Prostate gland (tissue), 2 donors: ENCODE results near the gene ABHD5.

Experiments
- CTCF ChIP-seq, 4 experiments: fragments of 200-600 bp in 2 of 4; fragments of 450-650 bp in 2 of 4; sonication (generic) in 2 of 4; IDR thresholded peaks; 1 replicate in 3 of 4; 2 replicates in 1 of 4; pipeline ENCODE4 v1.5.1; 2016 to 2019; ENCODE audit warnings: antibody characterized with exemption in 4 of 4, mild to moderate bottlenecking in 2 of 4, moderate library complexity in 2 of 4
- POLR2A ChIP-seq: fragments of 450-650 bp; IDR thresholded peaks from one replicate; pipeline ENCODE4 v1.6.1; 2016; ENCODE audit warnings: antibody characterized with exemption, mild to moderate bottlenecking

- TF ChIP-seq POLR2A = no peak
- no peak for TF ChIP-seq CTCF (IDR thresholded peaks at IDR 0.05)
These were observed 1.5 kb downstream of the ABHD5 start for GRCh38 chr3:43692085-43692855.
